ENCODE data around the gene MRPL18. TPM values are rescaled to one million over a fixed set of nuclear protein-coding genes. Genes with fewer than 3 reads are reported as not detected.

MRPL18 gene
- 77.8 to 104 TPM (median 93.1 TPM) in 5 replicates for total RNA-seq (2022; extraction: Qiagen RNA extraction; ENCODE audit: low read depth)

DNA sequence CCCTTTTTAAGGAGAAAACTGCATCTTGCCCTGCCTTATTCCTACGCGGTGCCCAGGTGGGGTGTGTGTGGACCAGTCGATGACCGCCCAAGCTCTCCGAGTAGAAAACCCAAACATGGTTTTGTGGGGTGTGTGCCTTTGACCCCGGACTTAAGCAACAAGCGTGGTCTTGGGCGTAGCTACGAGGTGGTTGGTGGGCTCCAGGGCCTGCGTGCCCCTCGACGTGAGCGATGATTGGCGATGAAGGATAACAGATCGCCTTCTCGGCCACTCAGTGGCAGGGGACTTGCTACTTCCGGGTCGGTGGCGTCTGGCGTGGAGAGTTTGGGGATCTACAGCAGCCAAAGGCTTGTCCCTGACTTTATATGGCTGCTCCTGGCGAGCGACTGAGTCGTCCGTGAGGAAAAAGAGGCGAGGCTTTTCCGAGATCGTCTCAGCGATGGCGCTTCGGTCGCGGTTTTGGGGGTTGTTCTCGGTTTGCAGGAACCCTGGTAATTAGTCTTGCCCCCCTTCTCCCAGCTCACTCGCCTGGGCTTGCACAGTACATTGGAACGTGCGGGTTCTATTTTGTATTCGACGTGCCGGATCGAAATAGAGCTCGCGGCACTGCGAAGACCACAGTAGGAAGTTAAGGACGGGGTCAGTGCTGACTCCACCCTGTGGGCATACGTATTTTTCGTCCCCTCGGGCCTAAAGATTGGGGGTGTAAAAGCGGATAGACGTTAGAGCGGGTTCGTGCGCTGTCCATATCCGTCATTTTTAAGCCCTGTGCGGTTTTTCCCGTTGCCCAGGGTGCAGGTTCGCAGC, at the start of gene MRPL18:
MRPL18 (plus strand) TSS at position 319 of the 807 bp plus-strand sequence; CDS start at position 440, 121 bp downstream.

DNA sequence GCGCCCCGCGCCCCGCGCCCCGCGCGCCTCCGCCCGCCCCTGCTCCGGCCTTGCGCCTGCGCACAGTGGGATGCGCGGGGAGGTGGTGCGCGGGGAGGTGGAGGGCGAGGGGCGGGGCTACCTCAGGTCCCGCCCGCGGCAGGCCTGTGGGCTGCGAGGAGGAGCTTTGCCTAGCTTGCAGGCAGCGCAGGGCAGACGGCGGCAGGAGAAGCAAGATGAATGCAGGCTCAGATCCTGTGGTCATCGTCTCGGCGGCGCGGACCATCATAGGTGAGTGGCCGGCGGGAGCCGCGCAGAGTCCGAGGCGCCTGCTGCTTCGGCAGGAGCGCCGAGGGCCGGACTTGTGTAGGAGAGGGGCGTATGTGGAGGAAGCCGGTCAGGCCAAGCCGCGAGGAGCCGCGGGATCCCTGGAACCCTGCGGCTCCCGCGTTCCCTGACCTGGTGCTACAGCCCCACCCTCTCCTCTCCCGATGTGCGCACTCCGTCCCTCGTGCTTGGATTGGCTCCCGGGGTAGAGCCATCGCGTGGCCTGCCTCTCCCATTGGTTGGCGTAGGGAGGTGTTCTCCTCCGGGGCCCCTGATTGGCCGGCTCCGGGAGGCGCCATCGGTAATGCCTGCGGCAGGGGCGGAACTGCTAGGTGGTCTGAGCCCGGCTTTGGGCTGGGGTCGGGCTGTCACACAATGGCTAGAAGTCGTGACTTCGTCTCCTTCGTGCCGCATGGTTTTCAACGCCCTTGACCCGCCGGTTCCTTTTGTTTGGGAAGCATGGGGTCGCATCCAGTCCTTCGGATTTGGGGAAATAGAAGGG, 28.2 kb upstream of the MRPL18 start, which contains the start of gene ACAT2:
ACAT2 (plus strand) TSS at position 173 of the 808 bp plus-strand sequence; CDS start at position 216, 43 bp downstream.

DNA sequence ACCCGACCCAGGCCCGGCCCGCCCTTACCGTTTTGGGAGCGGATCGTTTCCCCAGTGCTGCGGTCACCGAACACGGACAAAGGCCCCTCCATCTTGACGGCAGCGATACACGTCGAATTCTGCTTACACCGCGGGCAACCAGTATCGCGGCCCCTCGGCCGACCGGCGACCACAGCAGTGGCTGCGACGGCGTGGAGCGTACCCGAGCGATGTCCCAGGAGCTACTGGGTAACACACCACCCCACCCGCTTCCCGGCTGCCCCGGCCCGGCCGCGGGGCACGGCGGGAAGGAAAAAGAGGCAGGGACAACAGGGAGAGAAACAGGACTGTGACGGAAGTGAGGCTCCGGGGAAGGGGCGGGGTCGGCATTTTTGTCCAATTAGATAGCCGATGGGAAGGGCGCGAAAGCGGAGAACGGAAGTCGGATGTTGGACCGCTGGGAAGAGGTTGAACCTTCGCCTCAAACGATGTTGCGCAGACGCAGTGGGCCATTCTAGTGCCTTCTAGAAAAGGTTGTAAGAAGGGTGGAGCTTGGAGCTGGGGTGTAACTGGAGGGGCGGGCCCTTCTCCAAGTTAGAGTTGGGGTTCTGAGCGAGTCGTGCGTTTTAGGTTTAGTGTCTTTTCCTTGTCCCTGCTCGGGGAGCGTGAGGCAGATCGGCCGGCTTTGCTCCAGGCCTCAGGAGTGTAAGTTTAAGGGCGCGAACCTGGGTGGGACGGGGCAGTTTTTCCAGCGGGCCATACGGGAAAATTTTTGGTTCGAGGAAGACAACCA, 704 bp upstream of the MRPL18 start, which contains the start of gene TCP1:
TCP1 (minus strand) TSS at position 226 of the 772 bp plus-strand sequence; CDS start at position 92, 134 bp downstream.

DNA sequence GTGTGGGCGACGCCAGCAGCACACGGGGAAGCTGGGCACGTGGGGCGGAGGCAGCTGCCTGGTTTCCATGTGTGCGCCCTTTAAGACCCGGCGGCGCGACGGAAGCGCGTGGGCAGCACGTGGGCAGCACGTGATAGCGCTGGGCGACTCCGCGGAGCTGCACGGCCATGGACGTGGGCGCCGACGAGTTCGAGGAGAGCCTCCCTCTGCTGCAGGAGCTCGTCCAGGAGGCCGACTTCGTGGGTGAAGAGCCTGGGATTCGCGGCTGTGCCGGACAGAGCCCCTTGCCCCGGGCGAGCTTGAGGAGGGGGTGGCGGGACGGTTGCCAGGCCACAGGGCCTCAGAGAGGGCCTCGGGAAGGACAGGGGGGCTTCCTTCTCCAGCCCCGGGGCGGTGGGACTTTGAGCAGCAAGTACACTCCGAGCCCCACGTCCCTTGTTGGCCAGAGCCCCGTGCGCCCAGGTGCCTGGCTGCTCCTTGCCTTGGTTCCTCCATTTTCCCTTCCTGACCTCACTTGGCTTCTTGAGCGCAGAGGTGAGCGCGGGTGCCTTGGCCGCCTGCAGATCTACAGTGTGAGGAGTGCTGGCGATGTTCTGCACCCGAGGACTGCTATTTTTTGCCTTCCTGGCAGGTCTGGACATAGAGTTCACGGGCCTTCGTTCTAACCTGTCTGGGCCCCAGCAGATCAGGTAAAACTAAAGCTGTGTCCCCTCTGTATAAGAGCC, 10.0 kb downstream of the MRPL18 start, which contains the start of gene PNLDC1:
PNLDC1 (plus strand) TSS at position 136 of the 725 bp plus-strand sequence; CDS start at position 168, 32 bp downstream.

Other genes starting within 250 kb of the MRPL18 start
- gene SOD2, start 97.2 kb upstream of the MRPL18 start, total RNA-seq (2022; extraction: Qiagen RNA extraction; ENCODE audit: low read depth): 164 to 199 TPM (median 171 TPM) in 5 replicates
- gene WTAP, start 63.0 kb upstream of the MRPL18 start, total RNA-seq (2022; extraction: Qiagen RNA extraction; ENCODE audit: low read depth): 59.1 to 73.0 TPM (median 67.8 TPM) in 5 replicates
- gene ACAT2, start 28.4 kb upstream of the MRPL18 start, total RNA-seq (2022; extraction: Qiagen RNA extraction; ENCODE audit: low read depth): 21.5 to 32.5 TPM (median 32.3 TPM) in 5 replicates
- gene TCP1, start 865 bp upstream of the MRPL18 start, total RNA-seq (2022; extraction: Qiagen RNA extraction; ENCODE audit: low read depth): 218 to 244 TPM (median 229 TPM) in 5 replicates
- gene PNLDC1, start 9.8 kb downstream of the MRPL18 start, total RNA-seq (2022; extraction: Qiagen RNA extraction; ENCODE audit: low read depth): 0.07 to 0.08 TPM in 2 of 5 replicates, not detected in the others
- not detected in 5 replicates for gene MAS1, start 100.5 kb downstream of the MRPL18 start, total RNA-seq (2022; extraction: Qiagen RNA extraction; ENCODE audit: low read depth)
- gene IGF2R, start 178.6 kb downstream of the MRPL18 start, total RNA-seq (2022; extraction: Qiagen RNA extraction; ENCODE audit: low read depth): 26.5 to 33.1 TPM (median 31.0 TPM) in 5 replicates